ENCODE data around the gene SLC17A4.

Gene SLC17A4

DNA sequence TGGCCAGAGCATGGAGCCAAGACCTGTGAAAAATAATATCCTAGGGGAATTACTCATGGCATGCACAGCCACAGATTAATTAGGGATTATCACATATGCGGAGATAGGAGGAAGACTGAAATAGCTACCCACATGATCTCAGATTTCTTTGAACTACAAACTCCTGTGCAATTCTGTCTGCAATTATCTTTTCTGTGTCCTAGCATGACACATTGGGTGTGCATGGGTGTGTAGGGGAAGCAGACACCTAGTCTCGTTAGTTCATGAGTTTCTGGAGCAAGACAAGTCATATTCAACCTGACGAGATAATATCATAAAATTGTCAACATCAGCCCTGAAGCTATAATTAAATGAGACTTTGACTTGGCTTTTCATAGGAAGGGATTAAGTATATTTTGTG, 3.6 kb upstream of the SLC17A4 start:
- DNase-seq = no peak

DNA sequence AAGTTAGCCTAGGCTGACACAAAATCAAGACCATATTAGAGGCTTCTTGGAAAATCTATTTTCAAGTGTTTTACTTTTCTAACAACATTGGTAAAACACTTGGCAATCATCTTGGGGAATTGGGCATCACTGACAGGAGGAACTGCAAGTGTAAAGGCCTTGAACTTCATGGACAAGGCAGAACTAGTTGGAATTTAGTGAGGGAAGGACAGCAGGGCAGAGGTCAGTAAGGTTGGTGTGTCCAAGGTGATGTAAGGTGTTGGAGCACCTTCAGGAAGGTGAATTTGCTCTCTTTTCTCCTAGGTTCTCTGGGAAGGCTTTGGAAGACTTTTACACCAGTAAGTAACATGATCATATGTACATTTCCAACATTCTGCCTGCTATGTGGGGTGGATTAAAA, 1.5 kb upstream of the SLC17A4 start:
- DNase-seq = no peak

DNA sequence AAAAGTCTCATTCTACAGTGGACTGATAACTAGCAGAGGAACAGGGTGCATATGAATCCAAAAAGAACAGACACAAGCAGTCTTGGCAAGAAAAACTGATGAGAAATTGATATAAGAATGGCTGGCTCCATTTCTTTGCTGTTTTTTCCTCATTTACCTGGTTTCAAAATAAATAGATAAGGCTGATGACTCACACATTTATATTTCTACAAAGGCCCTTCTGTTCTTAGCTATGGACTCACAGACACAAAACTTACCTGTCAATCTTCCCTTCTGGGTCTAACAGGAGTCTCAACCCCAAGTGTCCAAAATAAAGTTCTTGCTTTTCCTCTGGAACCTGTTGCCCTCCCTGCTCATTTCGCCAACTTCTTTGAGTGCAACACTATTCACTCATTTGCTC, 941 bp downstream of the SLC17A4 start:
- DNase-seq = no peak

DNA sequence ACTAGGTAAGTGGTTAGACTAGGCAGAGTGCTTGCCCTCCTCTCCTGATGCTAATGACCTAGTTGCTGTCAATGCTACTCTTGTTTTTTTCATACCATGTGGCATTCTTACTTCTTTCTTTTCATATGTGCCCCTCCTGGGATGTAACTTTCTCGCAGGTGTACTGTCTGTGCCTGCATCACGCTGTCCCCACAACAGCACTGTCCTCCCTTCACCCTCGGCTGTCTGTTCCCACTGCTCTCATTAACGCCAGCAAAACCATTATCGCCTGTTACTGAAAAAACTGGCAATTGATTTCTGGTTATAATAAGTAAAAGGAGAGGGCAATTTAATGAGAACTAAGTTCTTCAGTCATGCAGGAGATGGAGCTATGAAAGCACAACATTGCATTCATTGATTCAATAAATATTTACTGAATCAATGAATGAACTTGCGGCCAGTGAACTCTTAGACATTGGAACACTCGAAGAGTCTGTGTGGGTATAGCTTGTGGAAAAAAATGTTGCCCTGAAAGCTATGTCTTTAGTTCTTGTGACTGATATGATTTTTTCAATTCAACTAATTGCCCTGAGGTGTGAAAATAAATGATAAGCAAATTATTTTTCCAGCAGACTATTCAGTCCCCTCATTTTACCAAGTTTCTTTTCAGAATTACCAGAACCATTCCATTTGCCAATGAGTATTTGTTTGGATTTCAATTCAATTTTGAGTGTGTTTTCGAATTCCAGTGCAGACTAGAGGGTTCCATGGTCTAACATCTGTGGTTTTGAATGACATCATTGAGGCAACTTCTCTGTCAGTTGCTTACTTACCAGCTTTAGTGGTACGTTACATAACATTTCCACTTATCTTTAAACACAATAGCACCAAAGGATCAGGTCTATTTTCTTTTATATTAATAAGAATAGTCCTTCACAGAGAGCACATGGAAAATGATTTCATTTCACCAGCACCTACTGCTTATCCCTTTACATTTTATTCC, 2.1 kb downstream of the SLC17A4 start:
- no peak for DNase-seq

DNA sequence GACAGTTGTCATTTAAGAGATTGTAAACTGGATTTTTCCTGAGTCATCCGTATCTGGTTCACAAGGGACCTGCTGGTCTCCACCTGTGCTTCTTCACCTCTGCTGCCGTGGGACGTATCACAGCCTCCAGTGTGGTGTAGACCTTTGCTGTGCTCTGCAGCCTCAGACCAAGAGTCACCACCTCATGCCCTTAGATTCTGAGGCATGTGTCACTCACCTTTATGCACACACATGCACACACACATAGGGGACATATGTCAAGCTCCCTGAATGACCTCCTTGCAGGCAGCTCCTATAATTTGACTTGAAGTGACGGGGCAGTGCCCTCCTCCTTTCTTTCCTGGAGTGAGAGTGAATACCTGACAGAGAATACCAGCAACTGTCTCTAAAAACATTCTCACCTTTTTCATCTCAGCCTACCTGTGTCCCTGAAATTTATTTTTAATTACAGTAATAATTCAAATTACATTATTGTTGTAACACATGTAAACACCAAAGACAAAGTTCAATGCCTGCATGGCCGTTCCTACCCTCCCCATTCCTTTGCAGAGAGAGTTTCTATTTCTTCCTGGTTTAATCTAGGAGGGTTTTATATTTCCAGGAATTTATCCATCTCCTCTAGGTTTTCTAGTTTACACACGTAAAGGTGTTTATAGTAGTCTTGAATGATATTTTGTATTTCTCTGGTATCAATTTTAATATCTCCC, 3.5 kb downstream of the SLC17A4 start:
- no peak for DNase-seq

DNA sequence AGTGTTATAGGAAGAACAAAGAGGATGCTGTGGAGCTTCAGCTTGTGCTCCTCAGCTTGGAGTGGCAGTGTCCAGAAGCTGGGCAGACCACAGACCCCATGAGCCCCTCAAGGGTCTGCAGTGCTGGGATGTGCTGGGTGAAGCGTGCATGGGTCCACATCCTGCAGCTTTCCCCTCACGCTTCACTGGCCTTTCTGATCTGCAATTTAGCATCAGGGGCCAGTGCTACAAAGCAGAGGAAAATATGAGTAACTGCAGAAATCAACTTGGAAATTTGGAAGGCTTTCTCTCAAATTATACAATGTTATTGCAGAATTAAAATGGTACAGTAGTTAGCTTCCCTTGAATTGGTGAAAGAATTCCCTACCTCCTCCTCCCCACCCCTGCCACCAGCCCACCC, 10.1 kb downstream of the SLC17A4 start:
- no peak for DNase-seq

DNA sequence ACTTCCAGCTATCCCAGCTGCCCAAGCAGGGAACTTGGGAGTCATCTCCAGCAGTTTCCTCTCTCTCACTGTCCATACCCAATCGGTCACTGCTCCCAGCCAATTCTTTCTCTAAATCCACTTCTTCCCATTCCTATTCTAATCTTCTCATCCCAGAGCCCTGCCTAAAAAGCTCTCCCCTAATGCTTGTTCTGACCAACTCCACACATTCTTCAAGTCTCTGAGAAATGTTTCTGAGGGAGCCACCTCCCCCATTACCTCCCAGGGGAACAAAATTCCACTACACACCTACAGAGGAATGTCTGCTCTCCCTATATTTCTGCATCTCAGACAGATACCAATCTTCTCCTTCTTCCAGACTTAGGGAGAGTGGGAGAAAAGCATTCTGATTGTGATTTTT, 14.0 kb downstream of the SLC17A4 start:
- no peak for DNase-seq

DNA sequence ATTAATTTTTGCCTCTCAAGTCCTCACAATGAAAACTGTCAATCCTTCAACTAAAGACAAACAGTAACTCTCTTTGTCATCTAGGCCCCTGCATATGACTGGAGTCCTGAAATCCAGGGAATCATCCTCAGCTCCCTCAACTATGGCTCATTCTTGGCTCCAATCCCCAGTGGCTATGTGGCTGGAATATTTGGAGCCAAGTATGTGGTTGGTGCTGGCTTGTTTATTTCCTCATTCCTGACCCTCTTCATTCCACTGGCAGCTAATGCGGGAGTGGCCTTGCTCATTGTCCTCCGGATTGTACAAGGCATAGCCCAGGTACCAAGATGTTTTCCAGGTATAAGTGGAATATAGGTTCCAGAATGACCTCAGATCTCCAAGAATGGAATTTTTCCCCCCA, 15.4 kb downstream of the SLC17A4 start:
- no peak for DNase-seq

DNA sequence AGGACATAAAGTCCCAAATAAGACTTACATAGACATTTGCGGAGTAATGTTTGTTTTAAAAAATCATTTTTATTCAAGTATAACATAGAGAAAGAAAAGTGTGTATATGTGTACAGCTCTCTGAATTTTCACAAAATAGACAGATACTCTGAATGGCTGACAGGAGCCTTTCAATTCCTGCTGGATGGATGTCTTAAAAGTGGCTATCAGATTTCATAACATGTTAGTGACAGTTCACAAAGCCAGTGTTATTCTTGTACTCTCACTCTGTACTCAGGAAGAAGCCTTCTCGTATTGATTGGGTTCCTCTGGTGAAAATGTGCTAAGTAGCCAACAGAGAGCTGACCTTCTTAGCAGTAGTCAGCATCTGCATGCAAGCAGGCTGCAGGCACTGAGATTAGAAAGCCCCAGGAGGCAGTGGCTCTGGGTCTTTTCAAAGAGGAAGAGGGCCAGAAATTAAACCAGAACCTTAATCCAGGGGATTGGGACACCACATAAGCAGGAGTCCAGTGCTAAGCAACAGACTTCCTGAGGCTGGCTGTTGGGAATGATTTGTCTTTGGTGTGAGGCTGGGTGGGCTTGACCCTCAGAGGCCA, 19.7 kb downstream of the SLC17A4 start:
- peak; percentile 5 for DNase-seq

DNA sequence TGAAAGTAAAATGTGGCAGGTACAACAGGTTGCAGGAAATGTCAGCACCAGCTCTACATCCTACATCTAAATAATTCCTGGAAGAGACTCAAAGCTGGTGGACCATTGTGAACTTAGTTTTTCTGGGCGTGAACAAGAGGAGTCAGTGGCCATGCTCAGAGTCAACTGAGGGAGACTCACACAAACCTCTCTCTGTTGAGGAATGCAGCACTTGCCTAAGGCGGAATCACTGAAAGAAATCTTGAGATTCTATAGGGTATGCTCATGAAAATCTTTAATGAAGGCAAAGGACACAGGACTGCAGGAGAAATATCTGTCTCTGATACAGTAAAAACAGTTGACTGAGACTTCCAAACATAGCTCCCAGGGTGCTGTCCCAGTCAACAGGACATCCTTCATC, 22.5 kb downstream of the SLC17A4 start:
- no peak for DNase-seq

DNA sequence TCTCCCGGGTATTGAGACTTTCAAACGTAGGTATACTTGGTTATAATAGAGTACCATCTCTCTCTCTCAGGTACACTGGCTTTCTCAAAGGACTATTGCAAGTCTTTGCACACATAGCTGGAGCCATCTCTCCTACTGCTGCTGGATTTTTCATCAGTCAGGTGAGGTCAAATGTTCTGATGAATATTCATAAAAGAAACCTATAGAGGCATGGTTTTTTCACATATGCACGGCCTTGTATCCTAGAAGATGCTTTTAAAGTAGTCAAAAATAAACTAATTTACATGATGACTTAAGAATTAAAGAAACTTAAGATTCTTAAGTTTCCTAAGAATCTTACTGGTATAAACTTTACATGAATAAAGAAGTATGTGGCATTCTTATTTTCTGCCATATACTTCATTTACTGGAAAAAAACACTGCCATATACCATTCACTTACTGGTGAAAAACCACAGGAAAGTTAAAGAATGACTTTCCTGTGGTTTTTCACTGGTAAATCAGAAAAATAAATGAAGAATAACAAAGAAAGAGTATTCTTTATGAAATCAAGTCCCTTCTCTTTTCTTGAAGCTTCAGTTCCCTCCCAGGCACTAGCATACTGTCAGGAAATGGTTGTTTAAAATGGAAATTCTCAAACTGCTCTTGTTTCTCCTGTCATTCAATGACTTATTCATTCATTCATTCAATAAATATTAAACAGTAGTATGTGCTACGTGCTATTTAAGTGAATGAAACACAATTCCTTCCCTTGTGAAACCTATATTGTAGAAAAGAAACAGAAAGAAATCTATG, 23.5 kb downstream of the SLC17A4 start:
- no peak for DNase-seq

DNA sequence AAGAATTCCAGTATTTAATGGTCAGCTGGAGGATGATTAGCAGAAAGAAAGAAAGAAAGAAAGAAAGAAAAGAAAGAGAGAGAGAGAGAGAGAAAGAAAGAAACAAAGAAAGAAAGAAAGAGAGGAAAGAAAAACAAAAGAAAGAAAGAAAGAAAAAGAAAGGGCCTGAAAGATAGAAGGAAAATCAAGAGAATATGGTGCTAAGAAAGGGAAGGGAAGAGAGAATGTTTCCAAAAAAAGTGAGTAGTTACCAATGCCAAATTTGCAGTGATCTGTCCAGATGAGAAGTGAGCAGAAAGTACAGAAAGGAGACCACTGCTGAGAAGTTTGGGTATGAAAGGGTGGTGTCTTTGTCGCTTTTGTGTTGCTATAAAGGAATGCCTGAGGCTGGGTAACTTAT, 26.6 kb downstream of the SLC17A4 start:
- DNase-seq = no peak

DNA sequence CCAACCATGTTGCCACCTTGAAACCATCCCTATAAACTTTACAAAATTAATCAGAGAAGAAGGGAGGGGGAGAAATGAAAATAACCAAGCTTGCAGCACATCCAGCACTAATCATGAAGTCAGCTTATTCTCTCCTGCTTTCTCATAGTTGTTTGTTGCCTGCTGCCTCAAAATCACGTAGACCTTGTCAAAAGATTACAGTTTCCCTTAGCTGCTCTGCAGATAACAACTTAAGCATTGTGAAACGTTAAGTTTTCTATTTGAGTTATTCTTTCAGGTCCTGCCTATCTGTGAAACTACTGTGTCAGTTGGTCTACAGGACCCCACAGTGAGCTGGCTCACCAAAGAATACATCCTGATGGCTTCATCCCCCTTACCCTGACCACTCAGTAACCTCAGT, 32.9 kb downstream of the SLC17A4 start:
- DNase-seq = no peak

DNA sequence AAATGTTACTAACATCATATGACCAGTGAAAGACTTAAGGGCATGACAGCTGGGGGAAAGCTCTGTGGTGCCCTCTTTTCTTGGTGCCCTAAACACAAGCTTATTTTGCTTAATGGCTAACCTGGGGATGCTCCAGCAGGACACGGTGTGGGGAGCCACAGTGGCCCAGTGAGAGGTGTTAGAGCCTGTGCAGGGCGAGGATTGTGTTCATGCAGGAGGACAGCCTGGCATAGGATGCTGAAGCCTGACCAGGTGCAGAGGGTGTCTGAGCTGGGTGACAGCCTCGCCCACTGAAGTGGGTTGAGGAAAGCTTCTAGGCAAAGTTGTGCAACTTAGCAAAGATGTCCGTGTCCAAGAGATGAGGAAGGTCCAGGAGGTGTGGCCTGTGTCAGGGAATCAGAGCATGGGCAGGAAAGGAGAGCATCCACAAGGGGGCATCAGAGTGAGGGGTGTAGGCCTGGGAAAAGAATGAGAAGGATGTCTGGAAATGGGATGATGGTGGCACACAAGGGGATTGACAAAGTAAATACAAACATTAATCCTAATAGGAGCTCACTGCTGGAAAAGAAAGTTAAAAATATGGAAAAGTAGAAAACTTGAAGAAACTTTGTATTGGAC, 33.9 kb downstream of the SLC17A4 start:
- DNase-seq = peak; percentile 62

DNA sequence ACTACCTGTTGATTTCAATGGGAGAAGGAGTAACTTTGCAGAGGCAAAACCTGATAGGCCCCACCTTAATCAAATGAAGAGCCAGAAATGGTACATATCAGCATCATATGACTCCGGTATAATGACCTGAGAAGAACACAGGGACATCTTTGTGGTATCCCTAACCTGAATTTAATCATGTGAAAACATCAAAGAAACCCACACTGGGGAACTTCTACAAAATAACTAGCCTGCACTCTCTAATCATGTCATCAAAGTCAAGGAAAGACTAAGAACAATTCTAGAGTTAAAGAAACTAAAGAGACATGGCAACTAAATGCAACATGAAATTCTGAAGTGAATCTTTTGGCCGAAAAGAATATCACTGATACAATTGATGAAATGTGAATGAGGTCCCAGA, 34.9 kb downstream of the SLC17A4 start:
- no peak for DNase-seq

DNA sequence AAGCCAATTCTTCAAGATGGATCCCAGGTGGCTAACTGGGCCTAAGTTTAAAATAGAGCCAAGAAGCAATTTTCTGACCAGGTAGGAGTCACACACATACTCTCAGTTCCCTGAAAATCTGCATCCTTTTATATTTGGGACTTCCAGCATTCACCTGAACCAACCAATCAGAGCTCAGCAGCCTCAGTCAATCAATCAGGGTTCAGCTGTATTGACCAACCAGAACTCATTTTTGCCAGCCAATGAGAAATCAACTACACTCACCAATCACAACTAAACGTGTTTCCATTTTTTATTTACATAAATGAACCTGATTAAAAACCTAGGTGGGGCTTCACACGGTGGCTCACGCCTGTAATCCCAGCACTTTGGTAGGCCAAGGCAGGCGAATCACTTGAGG, 37.5 kb downstream of the SLC17A4 start:
- no peak for DNase-seq

DNA sequence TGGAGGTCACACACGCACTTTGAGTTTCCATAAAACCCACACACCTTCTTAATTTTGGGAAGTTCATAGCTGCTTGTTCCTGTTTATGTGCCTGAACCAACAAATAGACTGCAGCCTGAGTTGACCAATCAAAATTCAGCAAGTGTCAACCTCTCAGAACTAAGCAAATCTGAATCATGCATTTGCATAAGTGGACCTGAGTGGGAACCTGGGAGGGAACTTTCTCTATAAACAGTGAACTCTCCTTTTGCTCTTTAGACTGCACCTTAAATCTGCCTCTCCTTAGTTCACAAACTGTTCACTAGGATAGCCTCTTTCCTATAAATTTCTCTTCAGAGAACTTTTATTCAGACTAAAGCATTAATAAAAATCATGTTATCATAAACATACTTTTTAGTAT, 39.4 kb downstream of the SLC17A4 start:
- no peak for DNase-seq

DNA sequence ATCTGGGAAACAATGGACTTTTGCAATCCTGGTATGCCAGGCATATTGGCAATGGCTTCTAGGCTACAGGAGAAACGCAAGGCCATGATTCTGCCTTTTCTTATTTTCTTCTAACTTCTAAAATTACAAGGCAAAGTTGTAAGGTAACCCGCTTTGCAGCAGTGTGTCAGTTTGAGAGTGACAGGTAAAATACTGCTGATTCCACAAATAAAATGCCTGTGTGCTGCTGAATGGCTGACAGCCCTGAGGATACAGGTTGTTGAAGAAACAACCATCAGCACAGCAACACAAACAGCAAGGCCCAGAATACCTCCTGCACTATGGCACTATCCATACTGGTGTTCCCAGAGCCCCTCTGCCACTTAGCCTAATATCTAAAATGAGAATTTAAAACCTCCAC, 40.2 kb downstream of the SLC17A4 start:
- DNase-seq = no peak

DNA sequence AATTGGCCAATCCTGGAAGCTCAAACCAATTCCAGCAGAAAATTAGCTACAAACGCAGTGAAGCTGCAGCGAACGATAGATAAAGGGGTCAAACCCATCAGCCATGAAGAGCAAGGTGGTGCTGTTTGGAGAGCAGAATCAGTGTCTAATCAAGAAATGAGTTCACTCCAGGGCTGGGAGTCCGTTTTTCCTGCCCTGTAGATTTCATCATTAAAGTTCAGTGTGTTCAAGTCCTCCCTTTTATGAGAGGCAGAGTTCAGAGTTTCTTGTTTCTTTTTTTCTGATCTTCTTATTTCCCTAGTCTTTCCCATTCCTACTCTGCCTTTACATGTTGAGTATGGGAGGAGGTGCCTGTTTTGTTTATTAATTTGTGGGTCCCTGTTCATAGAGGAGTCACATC, 46.9 kb downstream of the SLC17A4 start:
- DNase-seq = no peak

DNA sequence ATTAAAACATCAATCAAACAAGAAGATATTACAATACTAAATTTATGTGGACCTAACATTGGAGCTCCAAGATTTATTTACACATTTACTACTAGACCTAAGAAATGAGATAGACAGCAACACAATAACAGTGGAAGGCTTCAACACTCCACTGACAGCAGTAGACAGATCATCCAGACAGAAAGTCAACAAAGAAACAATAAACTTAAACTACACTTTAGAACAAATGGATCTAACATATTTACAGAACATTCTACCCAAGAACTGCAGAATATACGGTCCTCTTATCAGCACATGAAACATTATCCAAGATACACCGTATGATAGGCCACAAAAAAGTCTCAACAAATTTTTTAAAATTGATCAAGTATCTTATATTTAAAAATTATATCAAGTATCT, 50.3 kb downstream of the SLC17A4 start:
- no peak for DNase-seq

DNA sequence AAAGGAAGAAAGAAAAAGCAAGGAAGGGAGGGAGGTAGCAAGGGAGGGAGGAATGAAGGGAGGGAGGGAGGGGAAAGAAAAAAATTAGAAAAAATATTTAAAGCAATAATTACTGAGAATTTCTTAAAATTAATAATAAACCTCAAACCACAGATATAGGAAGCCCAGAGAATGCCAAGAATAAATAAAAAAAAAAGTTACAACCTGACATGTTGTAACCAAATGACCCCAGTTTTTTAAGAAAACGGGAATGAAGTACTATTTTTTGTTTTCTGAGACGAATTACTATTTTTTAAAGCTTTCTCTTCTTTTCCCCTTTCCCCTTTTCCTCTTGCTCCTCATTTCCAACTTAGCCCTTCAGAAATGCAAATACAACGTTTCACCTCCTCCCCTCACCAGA, 60.7 kb downstream of the SLC17A4 start:
- DNase-seq = no peak

DNA sequence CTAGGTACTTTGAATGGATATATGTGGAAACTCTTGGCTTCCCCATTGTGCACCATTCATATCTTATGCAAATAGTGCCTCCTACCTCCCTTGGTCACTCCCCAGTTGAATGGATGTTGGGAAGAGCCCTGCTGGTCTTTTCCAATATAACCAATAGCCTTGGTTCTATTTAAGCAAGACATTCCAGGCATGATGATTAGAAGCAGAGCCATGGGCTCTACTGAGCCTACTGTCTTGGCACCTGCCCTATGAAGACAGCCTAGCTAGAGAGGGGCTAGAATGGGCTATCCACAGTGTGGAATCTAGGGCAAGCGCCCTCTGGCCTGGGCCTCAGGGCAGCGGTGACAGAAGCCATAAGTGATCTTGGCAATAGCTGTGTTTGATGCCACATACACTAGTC, 61.7 kb downstream of the SLC17A4 start:
- DNase-seq = no peak

DNA sequence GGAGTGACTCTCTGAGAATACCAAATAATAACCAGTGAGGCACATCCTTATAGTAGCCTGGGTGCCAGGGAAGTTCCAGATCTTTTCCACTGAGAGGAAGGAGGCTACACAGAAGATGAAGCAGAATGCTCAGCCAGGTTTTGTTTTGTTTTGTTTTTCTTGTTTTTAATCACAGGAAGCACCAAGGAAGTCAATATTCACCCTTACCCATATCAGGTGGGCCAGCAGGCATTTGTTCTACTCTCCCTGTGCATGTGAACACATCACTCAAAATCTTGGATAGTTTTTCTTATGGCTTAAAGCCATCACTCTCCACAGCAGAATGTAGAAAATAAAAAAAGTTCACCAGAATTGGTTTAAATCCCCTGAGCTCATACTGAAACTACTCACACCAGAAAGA, 66.8 kb downstream of the SLC17A4 start:
- no peak for DNase-seq
